ENCODE data around the gene SLC39A3.

The SLC39A3 gene

GRCh38 chr19:2711875-2712205 is 28.0 kb downstream of the SLC39A3 start:
- no peak overlapping the region for H3K4me3 ChIP-seq (replicated peaks in 1 of 2; ENCODE audit: low read depth in 2 of 2, low read length in 2 of 2)
- TF ChIP-seq CTCF (IDR thresholded peaks at IDR 0.05; ENCODE audit: low read depth, low read length), result no peak
- DNase-seq (ENCODE audit: low read depth in 2 of 2), result no peak

- no peak overlapping the region for H3K4me3 ChIP-seq (replicated peaks in 1 of 2; ENCODE audit: low read depth in 2 of 2, low read length in 2 of 2)
- TF ChIP-seq CTCF (IDR thresholded peaks at IDR 0.05; ENCODE audit: low read depth, low read length), result no peak
- peak; percentile 61 to 82 for DNase-seq (ENCODE audit: low read depth in 2 of 2)
Measured at GRCh38 chr19:2711172-2711874, 28.5 kb downstream of the SLC39A3 start.

- no peak for TF ChIP-seq CTCF (IDR thresholded peaks at IDR 0.05; ENCODE audit: low read depth, low read length)
- no peak for DNase-seq (ENCODE audit: low read depth in 2 of 2)
- H3K4me3 ChIP-seq (replicated peaks in 1 of 2; ENCODE audit: low read depth in 2 of 2, low read length in 2 of 2), result no peak overlapping the region
Measured at GRCh38 chr19:2706251-2706650, 33.6 kb downstream of the SLC39A3 start.

GRCh38 chr19:2703691-2704216 is 36.1 kb downstream of the SLC39A3 start:
- no peak for TF ChIP-seq CTCF (IDR thresholded peaks at IDR 0.05; ENCODE audit: low read depth, low read length)
- no peak for DNase-seq (ENCODE audit: low read depth in 2 of 2)
- no peak overlapping the region for H3K4me3 ChIP-seq (replicated peaks in 1 of 2; ENCODE audit: low read depth in 2 of 2, low read length in 2 of 2)

- DNase-seq (ENCODE audit: low read depth in 2 of 2), result no peak
- no peak for TF ChIP-seq CTCF (IDR thresholded peaks at IDR 0.05; ENCODE audit: low read depth, low read length)
- H3K4me3 ChIP-seq (replicated peaks in 1 of 2; ENCODE audit: low read depth in 2 of 2, low read length in 2 of 2), result peak overlapping the region in 1 of 2 donors; percentile 23
Measured at GRCh38 chr19:2703077-2703437, 36.8 kb downstream of the SLC39A3 start.

GRCh38 chr19:2702170-2703076 is 37.4 kb downstream of the SLC39A3 start, which contains the start of gene GNG7:
Gene GNG7 (minus strand): TSS chr19:2702694. CDS start chr19:2520688, 182,006 bp downstream.
- H3K4me3 ChIP-seq (replicated peaks in 1 of 2; ENCODE audit: low read depth in 2 of 2, low read length in 2 of 2), result peak within 1 kb of the TSS; percentile 37 to 58
- peak; percentile 72 to 90 for DNase-seq (ENCODE audit: low read depth in 2 of 2)
- TF ChIP-seq CTCF (IDR thresholded peaks at IDR 0.05; ENCODE audit: low read depth, low read length), result no peak
